Osteocyte (in vitro differentiated cells): ENCODE measurements around the gene A1BG. TPM values are rescaled to one million over a fixed set of nuclear protein-coding genes. Genes with fewer than 3 reads are reported as not detected.

ENCODE experiments used
- DNase-seq: peaks from one replicate; pipeline ENCODE4 v3.0.0; 2021; ENCODE audit warnings: mixed read lengths; ENCODE audit not compliant: unreplicated experiment; ENCODE audit errors: extremely low spot score
- H3K27ac Mint-ChIP-seq: one replicate; pipeline ENCODE4 v1.8.0; 2021; ENCODE audit warnings: mild to moderate bottlenecking, mixed read lengths; ENCODE audit not compliant: unreplicated experiment
- H3K27me3 Mint-ChIP-seq: one replicate; pipeline ENCODE4 v1.8.0; 2021; ENCODE audit warnings: mixed read lengths; ENCODE audit not compliant: unreplicated experiment
- H3K36me3 Mint-ChIP-seq: one replicate; pipeline ENCODE4 v1.8.0; 2021; ENCODE audit warnings: mixed read lengths; ENCODE audit not compliant: unreplicated experiment
- H3K4me1 Mint-ChIP-seq: one replicate; pipeline ENCODE4 v1.8.0; 2021; ENCODE audit warnings: mixed read lengths; ENCODE audit not compliant: unreplicated experiment
- H3K4me3 Mint-ChIP-seq: one replicate; pipeline ENCODE4 v1.8.0; 2021; ENCODE audit warnings: mild to moderate bottlenecking, moderate library complexity, mixed read lengths; ENCODE audit not compliant: unreplicated experiment
- H3K9me3 Mint-ChIP-seq: one replicate; pipeline ENCODE4 v1.8.0; 2021; ENCODE audit warnings: mixed read lengths; ENCODE audit not compliant: unreplicated experiment
- CTCF ChIP-seq: fragments of 200-600 bp; sonication (generic); IDR thresholded peaks from 2 replicates; pipeline ENCODE4 v1.5.0; 2021; ENCODE audit warnings: antibody characterized with exemption, mild to moderate bottlenecking, moderate library complexity
- total RNA-seq: library from RNA; stranded (reverse); gene quantifications from 2 replicates; pipeline ENCODE4 v1.2.1, GENCODE V29; 2021

A1BG gene
- total RNA-seq, 1 donor from 2014 or later, result 39.8 TPM

GRCh38 chr19:58395979-58396627 lies 42.8 kb upstream of the A1BG start:
- DNase-seq, result no peak
- no peaks in the 10 kb centered on the region for H3K9me3 Mint-ChIP-seq
- H3K36me3 Mint-ChIP-seq, result peaks cover 21% of the 10 kb centered on the region
- H3K27me3 Mint-ChIP-seq, result no peaks in the 10 kb centered on the region
- no peak overlapping the region for H3K4me3 Mint-ChIP-seq
- TF ChIP-seq CTCF, result no peak
- peaks cover 10% of the 10 kb centered on the region for H3K4me1 Mint-ChIP-seq
- H3K27ac Mint-ChIP-seq, result no peak overlapping the region

GRCh38 chr19:58395220-58395978 lies 42.1 kb upstream of the A1BG start, which contains the start of gene RNF225:
RNF225 (plus strand) TSS chr19:58395656; CDS start chr19:58396090, 434 bp downstream.
- peaks cover 25% of the 10 kb centered on the region for H3K36me3 Mint-ChIP-seq
- no peak within 1 kb of the TSS for H3K4me3 Mint-ChIP-seq
- H3K4me1 Mint-ChIP-seq, result peaks cover 4% of the 10 kb centered on the region
- TF ChIP-seq CTCF, result no peak
- H3K27ac Mint-ChIP-seq, result no peak within 1 kb of the TSS
- DNase-seq, result no peak
- H3K9me3 Mint-ChIP-seq, result no peaks in the 10 kb centered on the region
- H3K27me3 Mint-ChIP-seq, result no peaks in the 10 kb centered on the region

GRCh38 chr19:58394821-58395219 lies 41.5 kb upstream of the A1BG start:
- Mint-ChIP-seq H3K9me3 (no peaks in the 10 kb centered on the region), H3K27me3 (no peaks in the 10 kb centered on the region), H3K4me1 (peaks cover 3% of the 10 kb centered on the region), H3K36me3 (peaks cover 25% of the 10 kb centered on the region), H3K4me3 (no peak overlapping the region), H3K27ac (no peak overlapping the region)
- no peak for DNase-seq
- no peak for TF ChIP-seq CTCF

- Mint-ChIP-seq H3K4me3 (no peak overlapping the region), H3K36me3 (peaks cover 31% of the 10 kb centered on the region), H3K27me3 (no peaks in the 10 kb centered on the region), H3K4me1 (peaks cover 10% of the 10 kb centered on the region), H3K27ac (no peak overlapping the region), H3K9me3 (no peaks in the 10 kb centered on the region)
- no peak for TF ChIP-seq CTCF
- no peak for DNase-seq
These were observed 40.4 kb upstream of the A1BG start for GRCh38 chr19:58393725-58394033.

GRCh38 chr19:58392945-58393724 lies 39.8 kb upstream of the A1BG start:
- Mint-ChIP-seq H3K27ac (no peak overlapping the region), H3K9me3 (no peaks in the 10 kb centered on the region), H3K4me1 (peaks cover 15% of the 10 kb centered on the region), H3K4me3 (no peak overlapping the region), H3K36me3 (peaks cover 34% of the 10 kb centered on the region), H3K27me3 (no peaks in the 10 kb centered on the region)
- DNase-seq, result no peak
- no peak for TF ChIP-seq CTCF
